GM12878 (cell line): ENCODE measurements around the gene RNF169. TPM values are rescaled to one million over a fixed set of nuclear protein-coding genes. Genes with fewer than 3 reads are reported as not detected.

Experiments used
- ATAC-seq: fragments of 200-7000 bp; cut with Tn5 transposase; 3 replicates; pipeline ENCODE4 v1.9.1; 2020; ENCODE audit warnings: mild to moderate bottlenecking, moderate library complexity
- BruUV-seq: library from RNA; stranded (reverse); fragments of 400-500 nt; replicated peaks from 2 replicates; lab custom pipeline; 2021; lab: Mats Ljungman, UMichigan
- CTCF ChIA-PET: fragments of 300-600 bp; sonication (Branson Sonifier 250); formaldehyde crosslinking; extraction: SDS; loops from one replicate; lab custom pipeline; 2021; ENCODE audit warnings: inconsistent platforms; lab: Yijun Ruan, JAX
- POLR2A ChIA-PET: fragments of 350-600 bp; formaldehyde crosslinking; extraction: SDS; loops from one replicate; lab custom pipeline; 2021; ENCODE audit warnings: inconsistent platforms; lab: Charles Lee
- RAD21 ChIA-PET: fragments of 300-600 bp; sonication (Branson Sonifier 250); formaldehyde crosslinking; loops from one replicate; lab custom pipeline; 2023; ENCODE audit warnings: antibody characterized with exemption; ENCODE audit not compliant: unreplicated experiment; lab: Charles Lee
- SMC1A ChIA-PET: fragments of 300-600 bp; sonication (Branson Sonifier 250); formaldehyde crosslinking; loops from one replicate; lab custom pipeline; 2023; ENCODE audit not compliant: unreplicated experiment, uncharacterized antibody; lab: Charles Lee
- DNase-seq: peaks from one replicate; pipeline ENCODE4 v3.0.0-alpha.2; 2011; ENCODE audit warnings: low read depth, low spot score
- FAIRE-seq: peaks from 3 replicates; lab custom pipeline; 2011; peaks lifted over from hg19 to GRCh38; lab: Jason Lieb, UNC
- H2AFZ ChIP-seq: 2 replicates; pipeline ENCODE4 v1.6.0; 2011; ENCODE audit warnings: low read depth, low read length, control low read depth; ENCODE audit not compliant: control insufficient read depth
- H3K27ac ChIP-seq: 2 replicates; pipeline ENCODE4 v1.5.1; 2011; ENCODE audit warnings: control low read depth; ENCODE audit not compliant: control insufficient read depth, insufficient read depth
- H3K27me3 ChIP-seq, 2 experiments: replicated peaks in 1 of 2; 2 replicates each; pipeline versions ENCODE4 v1.6.0 to v1.6.1; 2011; ENCODE audit warnings: low read length in 1 of 2; ENCODE audit not compliant: control insufficient read depth in 2 of 2, insufficient read depth in 2 of 2
- H3K36me3 ChIP-seq, 2 experiments: 2 replicates each; pipeline ENCODE4 v1.5.1; 2011; ENCODE audit warnings: low read length in 1 of 2; ENCODE audit not compliant: control insufficient read depth in 2 of 2, insufficient read depth in 2 of 2
- H3K4me1 ChIP-seq: 2 replicates; pipeline ENCODE4 v1.6.1; 2011; ENCODE audit warnings: mild to moderate bottlenecking, low read length, moderate library complexity, mixed read lengths; ENCODE audit not compliant: control insufficient read depth, insufficient read depth
- H3K4me2 ChIP-seq: 2 replicates; pipeline ENCODE4 v1.6.0; 2011; ENCODE audit warnings: control low read depth; ENCODE audit not compliant: control insufficient read depth, insufficient read depth
- H3K4me3 ChIP-seq: fragments of 200-600 bp; sonication (generic); 2 replicates; pipeline ENCODE4 v1.5.1; 2016
- H3K79me2 ChIP-seq: 2 replicates; pipeline ENCODE4 v1.6.0; 2011; ENCODE audit warnings: low read length; ENCODE audit not compliant: control insufficient read depth, insufficient read depth
- H3K9ac ChIP-seq: 2 replicates; pipeline ENCODE4 v1.8.0; 2011; ENCODE audit warnings: low read length, control low read depth, mixed read lengths; ENCODE audit not compliant: control insufficient read depth, insufficient read depth
- H3K9me3 ChIP-seq: replicated peaks from 3 replicates; pipeline ENCODE4 v1.5.1; 2011; ENCODE audit warnings: mild to moderate bottlenecking, low read length; ENCODE audit not compliant: control insufficient read depth, insufficient read depth
- H4K20me1 ChIP-seq: 2 replicates; pipeline ENCODE4 v1.6.0; 2011; ENCODE audit not compliant: control insufficient read depth, insufficient read depth
- CBX5 ChIP-seq: sonication (generic); IDR thresholded peaks from 2 replicates; pipeline ENCODE4 v1.6.1; 2016; ENCODE audit warnings: low read depth, moderate library complexity, mild to moderate bottlenecking, inconsistent platforms
- CREB1 ChIP-seq: IDR thresholded peaks from 2 replicates; pipeline ENCODE4 v1.6.1; 2012; ENCODE audit warnings: low read depth, mild to moderate bottlenecking, inconsistent platforms
- HDGF ChIP-seq: fragments of 450-650 bp; IDR thresholded peaks from 2 replicates; pipeline ENCODE4 v1.6.1; 2016; ENCODE audit warnings: antibody characterized with exemption
- IRF5 ChIP-seq: fragments of 450-650 bp; IDR thresholded peaks from 2 replicates; pipeline ENCODE4 v1.6.1; 2017; ENCODE audit warnings: borderline replicate concordance
- MEF2B ChIP-seq: fragments of 450-650 bp; IDR thresholded peaks from 2 replicates; pipeline ENCODE4 v1.6.1; 2018; ENCODE audit warnings: mild to moderate bottlenecking, moderate library complexity; ENCODE audit not compliant: partially characterized antibody, poor library complexity, severe bottlenecking
- MTA3 ChIP-seq: IDR thresholded peaks from 2 replicates; pipeline ENCODE4 v1.6.1; 2012; ENCODE audit warnings: low read length, inconsistent platforms, borderline replicate concordance
- MYC ChIP-seq: IDR thresholded peaks from 2 replicates; pipeline ENCODE4 v1.6.1; 2011; ENCODE audit warnings: mild to moderate bottlenecking, low read length, moderate library complexity, inconsistent platforms; ENCODE audit not compliant: insufficient read depth, insufficient replicate concordance, insufficient read length, severe bottlenecking
- NBN ChIP-seq: fragments of 450-650 bp; IDR thresholded peaks from 2 replicates; pipeline ENCODE4 v1.6.1; 2016
- POLR2A ChIP-seq: IDR thresholded peaks from 2 replicates; pipeline ENCODE4 v1.6.1; 2011; ENCODE audit warnings: low read depth, mild to moderate bottlenecking, low read length
- RCOR1 ChIP-seq: conservative IDR thresholded peaks from 2 replicates; pipeline ENCODE4 v1.6.1; 2012; ENCODE audit warnings: low read depth, low read length, improper control_type of control experiment
- SMAD1 ChIP-seq: fragments of 450-650 bp; IDR thresholded peaks from 2 replicates; pipeline ENCODE4 v1.6.1; 2018; ENCODE audit warnings: mild to moderate bottlenecking, low read depth; ENCODE audit not compliant: partially characterized antibody
- SP1 ChIP-seq: IDR thresholded peaks from one replicate; pipeline ENCODE4 v1.6.1; 2011; ENCODE audit warnings: low read depth, low read length
- TCF7 ChIP-seq: IDR thresholded peaks from 2 replicates; pipeline ENCODE4 v1.6.1; 2014; ENCODE audit warnings: antibody characterized with exemption, borderline replicate concordance
- USF1 ChIP-seq: IDR thresholded peaks from 2 replicates; pipeline ENCODE4 v1.6.1; 2011; ENCODE audit warnings: borderline replicate concordance, low read depth, mild to moderate bottlenecking, moderate library complexity, mixed read lengths, low read length; ENCODE audit not compliant: insufficient read depth; ENCODE audit errors: extremely low read length
- ZBTB11 ChIP-seq: fragments of 450-650 bp; formaldehyde crosslinking; IDR thresholded peaks from 2 replicates; pipeline ENCODE4 v1.5.0; 2022; ENCODE audit warnings: mild to moderate bottlenecking, missing genetic modification characterization
- ZNF207 ChIP-seq: fragments of 450-650 bp; IDR thresholded peaks from 2 replicates; pipeline ENCODE4 v1.6.1; 2014; ENCODE audit warnings: antibody characterized with exemption, mild to moderate bottlenecking, borderline replicate concordance
- ZNF384 ChIP-seq: IDR thresholded peaks from 2 replicates; pipeline ENCODE4 v1.6.1; 2012; ENCODE audit warnings: low read depth, mild to moderate bottlenecking, low read length, improper control_type of control experiment, borderline replicate concordance
- WGBS: methylation state at CpG from one replicate; pipeline ENCODE4 v1.1.6; 2016; ENCODE audit warnings: low lambda C conversion rate; ENCODE audit not compliant: insufficient replicate concordance, insufficient coverage; ENCODE audit errors: missing lambda C conversion rate; 5-methylcytosine and 5-hydroxymethylcytosine counted together
- in situ Hi-C: fragments of 300-500 bp; cut with MboI; formaldehyde crosslinking; loops from 9 replicates; pipeline ENCODE4 v1.14.3; 2018; ENCODE audit warnings: mixed read lengths
- intact Hi-C: fragments of 100-400 bp; cut with micrococcal nuclease; formaldehyde crosslinking; loops from one replicate; pipeline ENCODE4 v1.14.2; 2022; ENCODE audit not compliant: unreplicated experiment
- polyA plus RNA-seq, 11 experiments: library from polyadenylated mRNA; depleted of rRNA in 4 of 11; unstranded in 6 of 11; stranded (reverse) in 5 of 11; fragments of >200 nt; fragmentation: Nextera tagmentation in 4 of 11; fragmentation: Illumina TruSeq in 1 of 11; extraction: Ambion mirVana in 4 of 11; extraction: Trizol in 1 of 11; gene quantifications; 1 replicate in 1 of 11; 2 replicates in 10 of 11; pipeline versions ENCODE4 v1.2.1 to v1.2.3, GENCODE V29; 2011 to 2016; ENCODE audit warnings: inconsistent platforms in 2 of 11, missing spikeins in 2 of 11, low read depth in 1 of 11
- total RNA-seq, 4 experiments: library from RNA; depleted of rRNA in 3 of 4; stranded (reverse); fragments of >200 nt in 3 of 4; fragmentation: Illumina TruSeq in 1 of 4; extraction: Trizol in 1 of 4; gene quantifications; 2 replicates each; pipeline versions ENCODE4 v1.2.1 to v1.2.3, GENCODE V29; 2013 to 2021
- TF ChIP-seq, protein P1 (sequence below): IDR thresholded peaks from 2 replicates; pipeline ENCODE4 v1.6.1; 2012; ENCODE audit warnings: low read depth, low read length, improper control_type of control experiment
- TF ChIP-seq, protein P2 (sequence below): IDR thresholded peaks from 2 replicates; pipeline ENCODE4 v1.6.1; 2011; ENCODE audit warnings: low read depth, mild to moderate bottlenecking, low read length, moderate library complexity, borderline replicate concordance; ENCODE audit errors: extremely low read depth

Gene RNF169
- total and polyA plus RNA-seq, 10 of the 15 experiments (the other 5 are each of a cell fraction or from before 2014, with no cell fraction given), result 0.32 to 13.2 (median 6.4) TPM

DNA sequence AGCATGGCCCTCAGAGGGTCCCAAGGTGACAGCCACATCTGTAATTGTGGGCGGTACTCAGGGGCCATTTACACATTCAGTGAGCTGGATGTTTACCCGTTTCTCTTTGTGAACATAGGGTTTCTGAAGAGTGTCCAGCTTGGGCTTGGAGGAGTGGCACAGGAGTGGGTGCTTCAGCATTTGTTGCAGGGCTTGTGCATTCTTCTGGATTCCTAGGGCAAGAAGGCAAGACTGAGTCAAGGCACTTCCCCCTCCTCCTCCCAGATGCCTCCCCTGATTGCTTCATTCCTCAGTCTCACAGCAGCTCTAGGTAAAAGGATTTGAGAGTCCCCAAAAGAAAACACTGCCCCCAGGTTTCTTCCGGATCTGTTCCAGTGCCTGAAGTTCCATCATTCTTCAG is 95.4 kb downstream of the RNF169 start:
- Histone ChIP-seq H3K4me3 (no peak overlapping the region), H3K79me2 (no peaks in the 10 kb centered on the region), H3K4me1 (no peaks in the 10 kb centered on the region), H4K20me1 (no peaks in the 10 kb centered on the region), H3K36me3 (peaks cover 3 to 15% of the 10 kb centered on the region in 2 experiments; a peak in 3 of 4 replicates), H3K27me3 (no peaks in the 10 kb centered on the region), H3K9me3 (no peaks in the 10 kb centered on the region), H3K27ac (no peak overlapping the region), H3K4me2 (no peak overlapping the region), H2AFZ (no peak overlapping the region), H3K9ac (no peak overlapping the region)
- RAD21 ChIA-PET, result no interaction called here
- no TSS peak for BruUV-seq
- POLR2A ChIA-PET, result no interaction called here
- DNase-seq (no peak), FAIRE-seq (no peak), ATAC-seq (no peak)
- intact Hi-C loops, result no loop called here
- TF ChIP-seq POLR2A, result no peak
- no peak for TF ChIP-seq HDGF
- TF ChIP-seq MYC, result no peak
- no peak for TF ChIP-seq MEF2B
- no peak for TF ChIP-seq SMAD1
- no peak for TF ChIP-seq IRF5
- TF ChIP-seq ZNF384, result no peak
- TF ChIP-seq CREB1, result no peak
- no peak for TF ChIP-seq NBN
- TF ChIP-seq USF1, result no peak
- no peak for TF ChIP-seq ZBTB11 (CRISPR knock-in tag)
- TF ChIP-seq CBX5, result no peak
- TF ChIP-seq, protein P1, sequence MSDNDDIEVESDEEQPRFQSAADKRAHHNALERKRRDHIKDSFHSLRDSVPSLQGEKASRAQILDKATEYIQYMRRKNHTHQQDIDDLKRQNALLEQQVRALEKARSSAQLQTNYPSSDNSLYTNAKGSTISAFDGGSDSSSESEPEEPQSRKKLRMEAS, result no peak
- TF ChIP-seq TCF7, result no peak
- TF ChIP-seq SP1, result no peak
- TF ChIP-seq ZNF207, result no peak
- no peak for TF ChIP-seq RCOR1
- no peak for TF ChIP-seq MTA3
- TF ChIP-seq, protein P2, sequence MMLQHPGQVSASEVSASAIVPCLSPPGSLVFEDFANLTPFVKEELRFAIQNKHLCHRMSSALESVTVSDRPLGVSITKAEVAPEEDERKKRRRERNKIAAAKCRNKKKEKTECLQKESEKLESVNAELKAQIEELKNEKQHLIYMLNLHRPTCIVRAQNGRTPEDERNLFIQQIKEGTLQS, result no peak
- CTCF ChIA-PET, result no interaction called here
- in situ Hi-C loops, result no loop called here
- whole genome bisulfite sequencing, result 78% methylated on average over 3 of the region's 3 CpGs
- SMC1A ChIA-PET, result interaction anchor here (0.7 to 1.6 kb wide), 2 partner anchors 14 to 61 kb away, joined by 3 read pairs; no protein-coding TSS in a partner anchor
